Measurements from ENCODE around the gene IGFBP5. TPM values are rescaled to one million over a fixed set of nuclear protein-coding genes. Genes with fewer than 3 reads are reported as not detected.
A peak's percentile ranks its signal among the peaks of the same experiment; 100 is the strongest.

IGFBP5 gene
- total and polyA plus RNA-seq, 10 of the 15 experiments (the other 5 are each of a cell fraction or from before 2014, with no cell fraction given) = 2.8 TPM; not detected in 9

DNA sequence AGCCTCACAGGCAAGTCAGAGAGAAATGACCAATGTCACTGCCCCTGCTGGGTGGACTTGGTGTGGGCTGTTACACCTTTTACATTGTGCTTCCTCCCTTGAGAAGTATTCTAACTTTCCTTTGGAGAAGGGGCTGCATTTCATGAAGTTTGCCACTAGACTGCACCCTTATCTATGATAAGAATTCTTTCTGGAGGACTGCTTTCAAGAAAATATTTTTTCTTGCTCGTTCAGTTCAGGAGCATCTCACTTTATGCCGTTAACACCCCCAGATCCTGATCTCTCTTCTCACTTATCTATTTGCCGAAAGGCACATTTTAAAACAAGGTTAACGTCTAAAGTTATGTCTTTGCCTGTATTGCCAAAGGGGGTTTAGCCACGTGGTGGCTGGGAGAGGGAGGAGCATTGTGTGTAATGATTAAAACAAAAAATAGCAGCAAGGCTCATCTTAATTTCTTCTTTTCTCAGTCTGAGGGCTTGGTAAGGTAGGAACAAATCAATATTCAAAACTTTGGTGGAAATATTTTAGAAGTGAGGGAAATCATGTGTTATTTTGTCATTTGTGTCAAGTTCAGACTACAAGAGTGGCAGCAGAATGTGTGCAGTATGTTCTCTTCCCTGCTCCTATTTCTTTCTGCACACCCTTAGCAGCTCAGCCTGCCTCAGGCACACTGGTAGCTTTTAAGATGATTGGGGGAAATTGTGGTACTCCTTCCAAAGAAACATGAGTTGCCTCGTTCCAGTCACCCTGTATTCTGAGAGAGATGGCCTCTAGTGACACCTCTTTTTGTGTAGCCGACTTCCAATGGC is 1.6 kb upstream of the IGFBP5 start:
- BruUV-seq (replicated peaks) = no TSS peak
- no peaks in the 10 kb centered on the region for H3K9me3 ChIP-seq (replicated peaks; ENCODE audit: control insufficient read depth, insufficient read depth, low read length)
- H3K4me2 ChIP-seq (ENCODE audit: control insufficient read depth, insufficient read depth) = no peak overlapping the region
- ChIA-PET SMC1A (ENCODE audit: uncharacterized antibody, unreplicated experiment) (no interaction called here), RAD21 (ENCODE audit: unreplicated experiment) (no interaction called here), POLR2A (no interaction called here), CTCF (interaction anchor here (0.6 to 1.3 kb wide), 4 partner anchors 11 to 469 kb away, joined by 3 read pairs; no protein-coding TSS in a partner anchor)
- WGBS (ENCODE audit: insufficient coverage, insufficient replicate concordance, low lambda C conversion rate, missing lambda C conversion rate) = 8% methylated on average over 7 of the region's 7 CpGs
- H3K4me1 ChIP-seq (ENCODE audit: control insufficient read depth, insufficient read depth, low read length) = no peaks in the 10 kb centered on the region
- ATAC-seq (no peak), DNase-seq (ENCODE audit: low read depth, low spot score) (no peak), FAIRE-seq (no peak)
- in situ Hi-C loops (cut with MboI) = no loop called here
- no peaks in the 10 kb centered on the region for H3K79me2 ChIP-seq (ENCODE audit: control insufficient read depth, insufficient read depth, low read length)
- no peak overlapping the region for H2AFZ ChIP-seq (ENCODE audit: control insufficient read depth, low read depth, low read length)
- no peak overlapping the region for H3K9ac ChIP-seq (ENCODE audit: control insufficient read depth, insufficient read depth, low read length)
- TF ChIP-seq NFYB (IDR thresholded peaks at IDR 0.05; ENCODE audit: insufficient read depth, low read depth, low read length) = no peak
- no peak for TF ChIP-seq PML (IDR thresholded peaks at IDR 0.05; ENCODE audit: low read length)
- no peak for TF ChIP-seq CBX3 (IDR thresholded peaks at IDR 0.05; ENCODE audit: borderline replicate concordance, low read depth)
- no peak for TF ChIP-seq HDGF (IDR thresholded peaks at IDR 0.05)
- no peak for TF ChIP-seq TCF3 (IDR thresholded peaks at IDR 0.05; ENCODE audit: borderline replicate concordance, insufficient read depth, low read depth, low read length)
- no peak for TF ChIP-seq TCF12 (IDR thresholded peaks at IDR 0.05; ENCODE audit: low read depth, low read length)
- no peak for TF ChIP-seq ZNF274 (IDR thresholded peaks at IDR 0.05; ENCODE audit: insufficient read depth, insufficient read length)
- TF ChIP-seq MEF2B (IDR thresholded peaks at IDR 0.05; ENCODE audit: partially characterized antibody, poor library complexity, severe bottlenecking) = no peak
- no peak for TF ChIP-seq LARP7 (IDR thresholded peaks at IDR 0.05)
- TF ChIP-seq SMC3 (IDR thresholded peaks at IDR 0.05; ENCODE audit: borderline replicate concordance, low read length) = peak; percentile 28; the same call in 1 of the 2 replicates
- TF ChIP-seq SMAD5 (IDR thresholded peaks at IDR 0.05; ENCODE audit: low read depth) = no peak
- TF ChIP-seq RCOR1 (conservative IDR thresholded peaks at IDR 0.05; ENCODE audit: low read depth, low read length) = no peak
- no peak for TF ChIP-seq MLLT1 (IDR thresholded peaks at IDR 0.05)
- TF ChIP-seq RAD21 (IDR thresholded peaks at IDR 0.05; ENCODE audit: insufficient read depth, low read depth, low read length) = peak; percentile 44
- TF ChIP-seq, protein P1, sequence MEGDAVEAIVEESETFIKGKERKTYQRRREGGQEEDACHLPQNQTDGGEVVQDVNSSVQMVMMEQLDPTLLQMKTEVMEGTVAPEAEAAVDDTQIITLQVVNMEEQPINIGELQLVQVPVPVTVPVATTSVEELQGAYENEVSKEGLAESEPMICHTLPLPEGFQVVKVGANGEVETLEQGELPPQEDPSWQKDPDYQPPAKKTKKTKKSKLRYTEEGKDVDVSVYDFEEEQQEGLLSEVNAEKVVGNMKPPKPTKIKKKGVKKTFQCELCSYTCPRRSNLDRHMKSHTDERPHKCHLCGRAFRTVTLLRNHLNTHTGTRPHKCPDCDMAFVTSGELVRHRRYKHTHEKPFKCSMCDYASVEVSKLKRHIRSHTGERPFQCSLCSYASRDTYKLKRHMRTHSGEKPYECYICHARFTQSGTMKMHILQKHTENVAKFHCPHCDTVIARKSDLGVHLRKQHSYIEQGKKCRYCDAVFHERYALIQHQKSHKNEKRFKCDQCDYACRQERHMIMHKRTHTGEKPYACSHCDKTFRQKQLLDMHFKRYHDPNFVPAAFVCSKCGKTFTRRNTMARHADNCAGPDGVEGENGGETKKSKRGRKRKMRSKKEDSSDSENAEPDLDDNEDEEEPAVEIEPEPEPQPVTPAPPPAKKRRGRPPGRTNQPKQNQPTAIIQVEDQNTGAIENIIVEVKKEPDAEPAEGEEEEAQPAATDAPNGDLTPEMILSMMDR (IDR thresholded peaks at IDR 0.05 in 2 of 3, conservative IDR thresholded peaks at IDR 0.05 in 1 of 3; ENCODE audit: control insufficient read depth in 2 of 3, extremely low read depth in 1 of 3, insufficient read depth in 1 of 3, low read depth in 3 of 3, low read length in 3 of 3) = peak in 2 of 3 experiments; percentile 23 to 38; a peak in 3 of 6 replicates
- no peak overlapping the region for H3K4me3 ChIP-seq
- intact Hi-C loops (cut with micrococcal nuclease; ENCODE audit: unreplicated experiment) = loop anchor here (10.0 kb wide), 1 partner anchor 528 kb away; no protein-coding TSS in a partner anchor
- no peak overlapping the region for H3K27ac ChIP-seq (ENCODE audit: control insufficient read depth, insufficient read depth)
- H3K36me3 ChIP-seq (ENCODE audit: control insufficient read depth in 2 of 2, insufficient read depth in 2 of 2, low read length in 1 of 2) = no peaks in the 10 kb centered on the region
- H4K20me1 ChIP-seq (ENCODE audit: control insufficient read depth, insufficient read depth) = no peaks in the 10 kb centered on the region
- peaks cover 10 to 18% of the 10 kb centered on the region in 2 experiments for H3K27me3 ChIP-seq (replicated peaks in 1 of 2; ENCODE audit: control insufficient read depth in 2 of 2, insufficient read depth in 2 of 2, low read length in 1 of 2)

Data from GM12878 (cell line).